HG03432 (cell line): ENCODE measurements around the gene DNAJC6.

Experiments used
- ATAC-seq: cut with Tn5 transposase; IDR thresholded peaks from one replicate; pipeline ENCODE4 v1.9.1; 2021; ENCODE audit warnings: mild to moderate bottlenecking, moderate library complexity; ENCODE audit not compliant: unreplicated experiment

The DNAJC6 gene

GRCh38 chr1:65399003-65399402 is 89.7 kb downstream of the DNAJC6 start:
- no peak for ATAC-seq

- no peak for ATAC-seq
Observed at GRCh38 chr1:65401612-65402011, 92.3 kb downstream of the DNAJC6 start.

DNA sequence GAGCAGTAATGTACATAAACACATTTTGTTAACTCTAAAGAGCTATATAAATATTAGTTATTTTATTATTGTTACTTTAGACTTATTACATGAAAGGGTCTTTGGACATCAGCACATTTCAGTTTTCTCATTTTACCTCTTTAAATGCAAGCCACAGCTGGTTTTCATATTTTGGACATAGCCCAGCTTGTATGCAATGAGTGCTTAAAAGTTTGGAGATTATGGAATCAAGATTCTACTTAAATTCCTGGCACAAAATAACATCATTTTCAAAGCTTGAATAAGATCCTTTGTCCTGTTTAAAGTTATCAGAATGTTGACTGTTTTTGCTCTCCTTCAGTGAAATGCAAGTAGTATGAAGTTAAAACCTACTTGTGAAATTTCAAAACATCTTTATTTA is 95.6 kb downstream of the DNAJC6 start:
- ATAC-seq, result no peak

GRCh38 chr1:65407877-65408276 is 98.5 kb downstream of the DNAJC6 start:
- no peak for ATAC-seq

GRCh38 chr1:65409314-65409713 is 100.0 kb downstream of the DNAJC6 start:
- no peak for ATAC-seq

- no peak for ATAC-seq
Observed at GRCh38 chr1:65409816-65410326, 100.5 kb downstream of the DNAJC6 start.

- no peak for ATAC-seq
Observed at GRCh38 chr1:65412256-65412983, 103.1 kb downstream of the DNAJC6 start.

DNA sequence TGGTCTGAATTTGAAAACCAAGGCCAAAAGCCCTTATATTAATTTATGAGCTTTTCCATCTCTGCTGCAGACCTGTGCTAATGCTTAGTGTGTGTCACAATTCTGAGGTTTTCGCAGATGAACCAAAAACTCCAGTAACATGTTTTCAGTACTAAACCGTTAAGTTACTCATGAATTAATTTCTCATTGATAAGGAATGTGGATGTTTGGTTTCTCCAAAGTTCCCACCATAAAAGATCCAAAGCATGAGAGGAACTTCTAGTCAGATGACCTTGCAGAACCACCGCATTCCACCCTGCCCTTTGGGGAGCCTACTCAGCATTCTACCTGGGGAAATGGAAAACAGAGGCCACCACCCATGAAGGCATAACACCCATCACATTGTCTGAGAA is 103.6 kb downstream of the DNAJC6 start:
- ATAC-seq, result no peak

DNA sequence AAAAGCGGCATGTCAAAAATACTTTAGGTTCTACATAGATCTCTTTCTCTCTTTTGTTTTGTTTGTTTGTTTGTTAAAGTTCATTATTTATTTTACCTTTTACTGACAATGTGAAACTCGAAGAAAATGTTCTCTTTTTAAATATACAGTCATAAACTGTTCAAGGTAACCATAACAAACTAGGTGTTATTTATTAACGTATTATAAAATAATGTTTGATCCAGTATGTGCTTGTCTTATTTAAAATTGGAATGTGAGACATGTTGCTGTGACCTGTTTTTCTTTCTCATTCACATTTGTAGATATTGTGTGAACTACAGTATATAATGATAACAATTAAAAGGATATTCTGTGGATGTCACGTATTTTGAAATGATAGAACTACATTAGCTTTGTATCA is 105.2 kb downstream of the DNAJC6 start:
- no peak for ATAC-seq

GRCh38 chr1:65416767-65417166 is 107.4 kb downstream of the DNAJC6 start:
- ATAC-seq, result no peak

DNA sequence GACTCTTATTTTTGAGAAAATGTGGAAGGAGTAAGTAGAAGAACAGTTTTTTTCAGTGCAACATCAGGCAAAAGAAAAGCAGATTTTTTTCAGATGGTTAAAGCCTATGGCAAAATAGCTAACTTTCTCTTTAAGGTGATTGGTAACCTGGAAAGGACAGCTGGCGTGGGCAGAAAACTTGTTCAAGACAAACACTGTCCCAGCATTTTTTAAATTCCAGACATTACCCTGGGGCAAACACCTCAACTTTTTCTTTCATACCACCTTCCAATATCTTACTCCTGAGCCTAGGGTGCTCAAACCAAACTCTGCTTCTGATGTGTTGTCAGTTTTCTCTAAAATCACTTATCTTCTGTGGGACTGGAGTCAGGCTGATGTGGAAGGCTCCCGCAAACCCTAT is 108.4 kb downstream of the DNAJC6 start:
- ATAC-seq, result no peak

- ATAC-seq, result no peak
Observed at GRCh38 chr1:65418522-65419185, 109.3 kb downstream of the DNAJC6 start.

DNA sequence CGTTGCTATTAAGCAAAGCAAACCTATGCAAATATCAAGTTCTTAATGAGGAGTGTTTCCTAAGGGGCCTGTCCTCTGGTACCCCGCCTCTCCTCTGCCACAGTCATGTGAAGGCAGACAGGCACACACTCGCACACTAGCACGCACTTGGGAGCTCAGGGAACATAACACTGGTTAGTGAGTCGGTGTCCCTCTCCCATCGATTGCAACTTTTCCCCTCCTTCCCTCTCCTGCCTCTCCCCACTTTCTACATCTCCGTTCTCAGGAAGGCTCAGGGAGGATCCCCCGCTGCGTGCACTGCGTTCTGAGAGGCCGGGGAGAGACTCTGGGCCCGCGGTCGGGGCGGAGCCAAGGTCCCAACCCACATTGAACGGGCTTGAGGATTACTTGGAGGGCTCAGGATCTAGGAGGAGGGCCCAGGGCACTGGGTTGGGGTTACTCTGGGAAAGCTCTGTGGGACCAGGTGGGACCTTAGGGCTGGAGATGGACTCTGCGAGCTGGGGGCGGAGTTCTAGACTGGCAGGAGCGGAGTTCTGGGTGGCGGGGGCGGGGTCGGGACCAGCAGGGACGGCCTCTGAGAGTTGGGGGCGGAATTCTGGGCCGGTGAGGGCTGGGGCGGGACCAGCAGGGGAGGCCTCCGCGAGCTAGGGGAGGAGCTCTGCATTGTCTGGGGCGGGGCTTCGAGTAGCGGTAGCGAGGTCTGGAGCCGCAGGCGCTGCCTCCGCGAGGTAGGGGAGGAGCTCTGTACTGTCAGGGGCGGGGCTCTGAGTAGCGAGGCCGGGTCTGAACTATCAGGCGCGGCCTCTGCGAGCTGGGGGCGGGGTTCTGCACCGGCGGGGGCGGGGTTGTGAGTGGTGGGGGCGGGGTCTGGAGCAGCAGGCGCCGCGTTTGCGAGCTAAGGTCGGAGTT is 110.6 kb downstream of the DNAJC6 start:
- peak; percentile 92 for ATAC-seq

GRCh38 chr1:65420590-65421350 is 111.4 kb downstream of the DNAJC6 start, which contains the start of the genes LEPR and LEPROT:
TSS of gene LEPR (plus strand) at chr1:65420668. CDS start at chr1:65565566, 144,898 bp downstream.
TSS of gene LEPROT (plus strand) at chr1:65420668. CDS start at chr1:65420725, 57 bp downstream.
- ATAC-seq, result no peak

DNA sequence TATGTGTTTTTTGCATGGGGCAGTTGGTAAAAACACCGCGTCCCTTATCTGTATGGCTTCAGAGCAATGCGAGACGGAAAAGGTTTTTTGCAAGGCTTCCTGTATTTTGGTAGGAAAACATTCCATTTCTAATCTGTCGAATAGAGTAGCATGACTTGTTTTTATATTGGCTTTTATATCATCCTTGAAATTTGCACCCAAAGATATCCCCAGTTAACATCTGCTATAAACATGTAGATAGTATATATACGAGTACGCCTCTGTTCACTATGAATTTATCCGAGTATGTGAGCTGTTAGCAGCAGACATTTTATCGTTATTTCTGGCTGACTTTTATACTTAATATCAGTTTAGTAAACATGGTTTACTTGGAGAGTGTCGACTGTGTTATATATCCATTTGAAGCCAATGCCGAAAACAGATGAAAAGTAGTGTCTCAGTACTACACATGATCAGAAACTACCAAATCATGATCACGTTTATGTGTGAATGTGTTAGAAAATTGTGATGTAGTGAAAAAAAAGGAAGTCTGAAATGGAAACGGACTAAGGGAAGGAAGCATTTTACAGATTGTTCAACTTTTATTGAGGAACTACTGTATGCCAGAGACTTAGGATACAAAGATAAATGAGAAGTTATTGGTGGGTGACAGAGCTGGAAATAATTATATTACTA is 112.1 kb downstream of the DNAJC6 start:
- no peak for ATAC-seq

GRCh38 chr1:65422241-65423203 is 113.2 kb downstream of the DNAJC6 start:
- ATAC-seq, result no peak

- no peak for ATAC-seq
Observed at GRCh38 chr1:65423884-65424572, 114.7 kb downstream of the DNAJC6 start.

- ATAC-seq, result no peak
Observed at GRCh38 chr1:65424573-65424889, 115.2 kb downstream of the DNAJC6 start.
